Heart right ventricle (tissue), 16 donors: ENCODE measurements around the gene ZNF91. TPM values are rescaled to one million over a fixed set of nuclear protein-coding genes. Genes with fewer than 3 reads are reported as not detected.
"Not testable (repeated sequence)": the region's sequence is repeated elsewhere in the genome, so short reads cannot be mapped to it uniquely, and the experiment has no call there.

Experiments used
- ATAC-seq, 8 donors: fragments of 200-7000 bp; cut with Tn5 transposase; one replicate each; pipeline ENCODE4 v1.9.1; 2020; ENCODE audit warnings: mild to moderate bottlenecking in 8 of 8, moderate library complexity in 8 of 8, moderate number of reproducible peaks in 1 of 8
- DNase-seq, 2 donors: peaks; one replicate each; pipeline ENCODE4 v3.0.0-alpha.2; 2020
- H3K27ac ChIP-seq, 10 donors: fragments of 200-600 bp; sonication (generic) in 2 of 10; one replicate each; pipeline versions ENCODE4 v1.5.0 to v1.8.0; 2020 to 2022; ENCODE audit warnings: mild to moderate bottlenecking in 3 of 10
- H3K27me3 ChIP-seq, 7 donors: fragments of 200-600 bp; one replicate each; pipeline ENCODE4 v1.8.0; 2021 to 2022; ENCODE audit warnings: mild to moderate bottlenecking in 2 of 7
- H3K36me3 ChIP-seq, 9 donors: fragments of 200-600 bp; sonication (generic) in 1 of 9; one replicate each; pipeline versions ENCODE4 v1.5.0 to v1.8.0; 2020 to 2022; ENCODE audit warnings: mild to moderate bottlenecking in 2 of 9
- H3K4me1 ChIP-seq, 9 donors: fragments of 200-600 bp; sonication (generic) in 1 of 9; one replicate each; pipeline versions ENCODE4 v1.5.0 to v1.8.0; 2020 to 2022; ENCODE audit warnings: mild to moderate bottlenecking in 4 of 9
- H3K4me3 ChIP-seq, 10 donors: fragments of 200-600 bp; sonication (generic) in 2 of 10; one replicate each; pipeline versions ENCODE4 v1.5.0 to v1.8.0; 2020 to 2022; ENCODE audit warnings: mild to moderate bottlenecking in 7 of 10, moderate library complexity in 2 of 10
- H3K9me3 ChIP-seq, 11 donors: fragments of 200-600 bp in 10 of 11; sonication (generic) in 2 of 11; one replicate each; pipeline versions ENCODE4 v1.5.0 to v1.8.0; 2013 to 2022; ENCODE audit warnings: mild to moderate bottlenecking in 2 of 11, control low read depth in 1 of 11, moderate library complexity in 1 of 11
- WGBS, 2 donors: extraction: QIAGEN DNeasy Blood & Tissue Kit; methylation state at CpG; one replicate each; pipeline ENCODE4 v1.1.7; 2013; ENCODE audit warnings: inconsistent platforms in 1 of 2; 5-methylcytosine and 5-hydroxymethylcytosine counted together
- intact Hi-C, 10 donors: fragments of 100-400 bp; cut with DNase I; formaldehyde crosslinking; loops; one replicate each; pipeline versions ENCODE4 v1.11.1 to v1.14.2; 2022
- polyA plus RNA-seq, 2 donors: library from polyadenylated mRNA; stranded (reverse); fragments of 200-250 nt; gene quantifications; one replicate each; pipeline ENCODE4 v1.2.3, GENCODE V29; 2013
- total RNA-seq, 10 donors: library from RNA; stranded (reverse); fragmentation: NEBNext Ultra II Directional in 3 of 10; extraction: Animal tissue kit (Norgen Biotek cat#: 25700) in 3 of 10; gene quantifications; one replicate each; pipeline versions ENCODE4 v1.2.1 to v1.2.4, GENCODE V29; 2021 to 2023
- TF ChIP-seq, protein P1 (sequence below), 9 donors: fragments of 200-600 bp; sonication (generic) in 2 of 9; IDR thresholded peaks; one replicate each; pipeline versions ENCODE4 v1.5.0 to v1.8.0; 2021 to 2022; ENCODE audit warnings: antibody characterized with exemption in 9 of 9, mild to moderate bottlenecking in 5 of 9, moderate library complexity in 1 of 9
- donor health status: Arrhythmogenic right ventricular cardiomyopathy.
- donor health status: ischemic (EF 13 %, LVEDD 7.1; RV severe dilation, severe dysfunction).
- donor health status: healthy with polysubstance abuse.
- donor health status: DM: no; HTN: yes; CAD: no.
- donor health status: DM: no; HTN: no; CAD: no.
- donor health status: ischemic (EF 25% LVEDD 6.9; RV normal size, moderate dysfunction).
- donor health status: ischemic (EF 25% LVEDD 5.7; RV mildly dilated, moderate dysfunction).
- donor health status: healthy.
- donor health status: DM: yes; HTN: yes; CAD: no.
- donor health status: Ischemic cardiomyopathy.
- donor health status: ischemic (EF 35%, LVEDD 5.7; RV mildly dilated, moderate dysfunction).
- donor health status: nonischemic (EF 11% LVEDD 7.7; RV severe dilation, severe dysfunction).
- donor health status: DM: yes; HTN: yes; CAD: no.
- donor health status: PGD.
- donor health status: ischemic (EF 29% LVEDD 5.4; RV normal size, mild dysfunction).
- donor health status: nonischemic (EF 23%, LVEDD 6.1; RV moderate dilation, normal function).

The ZNF91 gene
- total and polyA plus RNA-seq, 12 donors = 5.1 to 326 (median 129) TPM

GRCh38 chr19:23365222-23365621, 30.0 kb downstream of the ZNF91 start:
- ATAC-seq (no peak), DNase-seq (no peak)
- H3K4me3 ChIP-seq = no peak overlapping the region
- peaks cover 4 to 96% (median 72%) of the 10 kb centered on the region in 11 donors for H3K9me3 ChIP-seq
- no peak overlapping the region for H3K27ac ChIP-seq
- 94 to 98% methylated on average over 3 of the region's 3 CpGs for WGBS, 2 donors
- intact Hi-C loops = no loop called here
- H3K4me1 ChIP-seq = no peaks in the 10 kb centered on the region
- H3K27me3 ChIP-seq = no peaks in the 10 kb centered on the region
- peaks cover 0 to 93% (median 68%) of the 10 kb centered on the region in 9 donors for H3K36me3 ChIP-seq
- TF ChIP-seq, protein P1, sequence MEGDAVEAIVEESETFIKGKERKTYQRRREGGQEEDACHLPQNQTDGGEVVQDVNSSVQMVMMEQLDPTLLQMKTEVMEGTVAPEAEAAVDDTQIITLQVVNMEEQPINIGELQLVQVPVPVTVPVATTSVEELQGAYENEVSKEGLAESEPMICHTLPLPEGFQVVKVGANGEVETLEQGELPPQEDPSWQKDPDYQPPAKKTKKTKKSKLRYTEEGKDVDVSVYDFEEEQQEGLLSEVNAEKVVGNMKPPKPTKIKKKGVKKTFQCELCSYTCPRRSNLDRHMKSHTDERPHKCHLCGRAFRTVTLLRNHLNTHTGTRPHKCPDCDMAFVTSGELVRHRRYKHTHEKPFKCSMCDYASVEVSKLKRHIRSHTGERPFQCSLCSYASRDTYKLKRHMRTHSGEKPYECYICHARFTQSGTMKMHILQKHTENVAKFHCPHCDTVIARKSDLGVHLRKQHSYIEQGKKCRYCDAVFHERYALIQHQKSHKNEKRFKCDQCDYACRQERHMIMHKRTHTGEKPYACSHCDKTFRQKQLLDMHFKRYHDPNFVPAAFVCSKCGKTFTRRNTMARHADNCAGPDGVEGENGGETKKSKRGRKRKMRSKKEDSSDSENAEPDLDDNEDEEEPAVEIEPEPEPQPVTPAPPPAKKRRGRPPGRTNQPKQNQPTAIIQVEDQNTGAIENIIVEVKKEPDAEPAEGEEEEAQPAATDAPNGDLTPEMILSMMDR (IDR thresholded peaks at IDR 0.05) = no peak

DNA sequence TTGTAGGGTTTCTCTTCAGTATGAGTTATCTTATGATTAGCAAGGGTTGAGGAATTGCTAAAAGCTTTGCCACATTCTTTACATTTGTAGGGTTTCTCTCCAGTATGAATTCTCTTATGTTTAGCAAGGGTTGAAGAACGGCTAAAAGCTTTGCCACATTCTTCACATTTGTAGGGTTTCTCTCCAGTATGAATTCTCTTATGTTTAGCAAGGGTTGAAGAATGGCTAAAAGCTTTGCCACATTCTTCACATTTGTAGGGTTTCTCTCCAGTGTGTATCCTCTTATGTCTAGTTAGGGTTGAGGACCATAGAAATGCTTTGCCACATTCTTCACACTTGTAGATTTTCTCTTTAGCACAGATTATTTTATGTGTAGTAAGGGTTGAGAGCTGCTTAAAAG, 33.4 kb downstream of the ZNF91 start:
- ATAC-seq, H3K27me3 ChIP-seq, H3K4me3 ChIP-seq, intact Hi-C loops, DNase-seq, H3K4me1 ChIP-seq, H3K27ac ChIP-seq: not testable (repeated sequence)
- 98 to 100% methylated on average over 1 of the region's 1 CpG for WGBS, 2 donors
- Histone ChIP-seq H3K36me3 (peaks cover 0 to 97% (median 46%) of the 10 kb centered on the region in 9 donors), H3K9me3 (peaks cover 12 to 99% (median 87%) of the 10 kb centered on the region in 11 donors)

DNA sequence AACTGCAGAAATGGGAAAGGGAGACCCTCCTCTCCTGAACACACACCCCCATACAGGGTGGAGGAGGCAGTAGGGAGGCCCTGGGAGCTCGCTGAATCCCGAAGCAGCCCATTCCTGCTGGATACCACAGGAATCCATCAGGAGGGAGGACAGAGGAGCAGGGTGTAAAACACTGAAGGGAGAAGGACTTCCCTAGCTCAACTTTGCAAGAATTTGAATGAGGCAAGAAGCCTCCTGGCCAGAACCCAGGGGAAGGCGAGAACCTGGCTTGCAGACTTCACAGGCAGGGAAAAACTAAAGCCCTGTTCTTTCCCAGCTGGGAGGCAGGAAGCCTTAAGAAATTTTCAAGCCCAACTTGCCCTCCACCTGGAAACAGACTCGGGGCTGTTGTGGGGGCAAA, 43.5 kb downstream of the ZNF91 start:
- H3K4me1 ChIP-seq = no peaks in the 10 kb centered on the region
- H3K27me3 ChIP-seq = no peaks in the 10 kb centered on the region
- no peak overlapping the region for H3K27ac ChIP-seq
- 98% methylated on average over 4 of the region's 4 CpGs for WGBS, 2 donors
- TF ChIP-seq, protein P1 (IDR thresholded peaks at IDR 0.05) = no peak
- H3K36me3 ChIP-seq = peaks cover 0 to 84% (median 14%) of the 10 kb centered on the region in 9 donors
- peaks cover 4 to 100% (median 78%) of the 10 kb centered on the region in 11 donors for H3K9me3 ChIP-seq
- intact Hi-C loops = no loop called here
- DNase-seq (no peak), ATAC-seq (no peak)
- no peak overlapping the region for H3K4me3 ChIP-seq

DNA sequence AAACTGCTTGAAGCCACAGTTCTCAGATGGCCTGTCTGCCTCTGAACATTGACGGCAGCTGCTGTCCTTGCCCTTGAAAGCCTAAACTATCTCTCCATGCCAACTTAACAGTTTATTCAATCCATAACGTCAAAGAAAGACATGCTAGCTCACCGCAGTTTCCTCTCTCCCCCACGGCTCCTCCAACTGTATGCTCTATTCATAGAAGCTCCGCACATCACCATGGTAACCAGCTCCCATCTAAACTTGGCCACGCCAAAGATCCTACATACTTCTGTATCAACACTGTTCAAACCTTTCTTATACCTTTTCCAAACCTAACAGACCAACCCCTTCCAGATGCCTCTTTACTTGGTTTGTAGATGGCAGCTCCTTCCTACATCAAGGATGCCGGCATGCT, 48.6 kb downstream of the ZNF91 start:
- intact Hi-C loops = loop anchor here in 1 of 10 donors (5.0 kb wide), 1 partner anchor 36 kb away; no protein-coding TSS in a partner anchor
- H3K36me3 ChIP-seq = peaks cover 0 to 80% (median 19%) of the 10 kb centered on the region in 9 donors
- TF ChIP-seq, protein P1 (IDR thresholded peaks at IDR 0.05) = no peak
- H3K27ac ChIP-seq = no peak overlapping the region
- H3K9me3 ChIP-seq = peaks cover 0 to 100% (median 49%) of the 10 kb centered on the region in 11 donors
- peaks cover 0 to 7% (median 0%) of the 10 kb centered on the region in 9 donors for H3K4me1 ChIP-seq
- H3K27me3 ChIP-seq = no peaks in the 10 kb centered on the region
- DNase-seq (no peak), ATAC-seq (no peak)
- H3K4me3 ChIP-seq = no peak overlapping the region
- 89 to 92% methylated on average over 7 of the region's 7 CpGs for WGBS, 2 donors

GRCh38 chr19:23345838-23346237, 49.4 kb downstream of the ZNF91 start:
- intact Hi-C loops = loop anchor here in 1 of 10 donors (5.0 kb wide), 1 partner anchor 36 kb away; no protein-coding TSS in a partner anchor
- TF ChIP-seq, protein P1 (IDR thresholded peaks at IDR 0.05) = peak in 1 of 9 donors; percentile 8
- no peak for DNase-seq
- Histone ChIP-seq H3K9me3 (peaks cover 0 to 100% (median 45%) of the 10 kb centered on the region in 11 donors), H3K27me3 (no peaks in the 10 kb centered on the region), H3K36me3 (peaks cover 0 to 80% (median 17%) of the 10 kb centered on the region in 9 donors), H3K4me1 (peaks cover 0 to 7% (median 0%) of the 10 kb centered on the region in 9 donors), H3K27ac (no peak overlapping the region), H3K4me3 (no peak overlapping the region)
- WGBS, 2 donors = 80 to 84% methylated on average over 4 of the region's 4 CpGs
- ATAC-seq = no peak
